ENCODE measurements around the gene CEACAM19. TPM values are rescaled to one million over a fixed set of nuclear protein-coding genes. Genes with fewer than 3 reads are reported as not detected.
"Not testable (repeated sequence)": the region's sequence is repeated elsewhere in the genome, so short reads cannot be mapped to it uniquely, and the experiment has no call there.

CEACAM19 gene
- total RNA-seq, 1 experiment from 2014 or later: 3.5 TPM

GRCh38 chr19:44628793-44629192 lies 42.5 kb upstream of the CEACAM19 start:
- no peaks in the 10 kb centered on the region; the same call in 1 of the 2 replicates for H3K27me3 Mint-ChIP-seq (ENCODE audit: low read depth)
- Histone ChIP-seq H3K79me2 (ENCODE audit: insufficient read depth, low read length) (no peaks in the 10 kb centered on the region), H3K27ac (ENCODE audit: insufficient read length, low read depth, low read length) (no peak overlapping the region), H4K5ac (ENCODE audit: insufficient read length, low read depth, low read length) (no peak overlapping the region), H4K8ac (replicated peaks; ENCODE audit: insufficient read length, low read depth, low read length) (no peak overlapping the region), H4K91ac (ENCODE audit: insufficient read length, low read depth, low read length) (no peak overlapping the region), H3K4me2 (ENCODE audit: insufficient read depth, insufficient read length, low read length) (no peak overlapping the region), H3K79me1 (ENCODE audit: insufficient read depth, low read depth, low read length, poor library complexity, severe bottlenecking) (no peaks in the 10 kb centered on the region), H2BK5ac (ENCODE audit: insufficient read length, low read length) (no peak overlapping the region), H3K27me3 (ENCODE audit: insufficient read depth, low read length) (no peaks in the 10 kb centered on the region), H2BK15ac (ENCODE audit: low read depth, low read length) (no peak overlapping the region), H3K23ac (ENCODE audit: insufficient read length, low read depth, low read length) (no peak overlapping the region), H3K18ac (ENCODE audit: insufficient read length, low read depth, low read length) (no peak overlapping the region), H3K4me1 (ENCODE audit: insufficient read depth, low read length) (no peaks in the 10 kb centered on the region; the same call in 1 of the 2 replicates), H2BK20ac (ENCODE audit: low read depth, low read length, poor library complexity, severe bottlenecking) (no peak overlapping the region), H3K9me3 (ENCODE audit: control insufficient read depth, low read depth, low read length) (no peaks in the 10 kb centered on the region), H2AFZ (ENCODE audit: low read length) (no peak overlapping the region), H3K56ac (ENCODE audit: insufficient read length, low read depth, low read length) (no peak overlapping the region), H3K23me2 (ENCODE audit: insufficient read length, low read depth, low read length, poor library complexity, severe bottlenecking) (no peaks in the 10 kb centered on the region), H2AK5ac (ENCODE audit: insufficient read length, low read length) (no peak overlapping the region), H3K4ac (ENCODE audit: low read depth, low read length) (no peak overlapping the region), H3K14ac (ENCODE audit: insufficient read depth, low read length) (no peak overlapping the region; the same call in 1 of the 2 replicates), H3K9ac (ENCODE audit: extremely low read depth, insufficient read length, low read length) (no peak overlapping the region), H2BK120ac (ENCODE audit: low read depth, low read length, poor library complexity, severe bottlenecking) (no peak overlapping the region), H3T11ph (ENCODE audit: low read length) (no peak overlapping the region), H2BK12ac (ENCODE audit: insufficient read length, low read depth, low read length) (no peak overlapping the region), H4K20me1 (ENCODE audit: control insufficient read depth, insufficient read depth, insufficient read length) (no peaks in the 10 kb centered on the region)
- H3K4me3 Mint-ChIP-seq: no peak overlapping the region; a peak in 1 of 5 replicates
- no peak for TF ChIP-seq CTCF (conservative IDR thresholded peaks at IDR 0.05)
- whole genome bisulfite sequencing (ENCODE audit: extremely low coverage, insufficient read length, low lambda C conversion rate): no CpG with 5 or more reads among the region's 3 CpGs
- H3K9me3 Mint-ChIP-seq: no peaks in the 10 kb centered on the region
- peaks cover 19 to 25% of the 10 kb centered on the region in 2 experiments for H3K4me1 Mint-ChIP-seq
- no peak for DNase-seq
- H3K27ac Mint-ChIP-seq: no peak overlapping the region
- peaks cover 0 to 6% (median 0%) of the 10 kb centered on the region in 3 experiments; a peak in 2 of 7 replicates for H3K36me3 Mint-ChIP-seq (ENCODE audit: insufficient read depth in 1 of 3, low read depth in 3 of 3)

GRCh38 chr19:44631611-44632010 lies 39.7 kb upstream of the CEACAM19 start:
- not testable (repeated sequence) for H3K23me2 ChIP-seq (ENCODE audit: insufficient read length, low read depth, low read length, poor library complexity, severe bottlenecking)

More at GRCh38 chr19:44631611-44632010, 39.7 kb upstream of the CEACAM19 start:
- H2BK12ac ChIP-seq (ENCODE audit: insufficient read length, low read depth, low read length); H3K18ac ChIP-seq (ENCODE audit: insufficient read length, low read depth, low read length); H2BK5ac ChIP-seq (ENCODE audit: insufficient read length, low read length); H3K4me1 ChIP-seq (ENCODE audit: insufficient read depth, low read length); H3K4ac ChIP-seq (ENCODE audit: low read depth, low read length); H3K79me2 ChIP-seq (ENCODE audit: insufficient read depth, low read length); H3K27ac ChIP-seq (ENCODE audit: insufficient read length, low read depth, low read length); H3T11ph ChIP-seq (ENCODE audit: low read length); H2BK20ac ChIP-seq (ENCODE audit: low read depth, low read length, poor library complexity, severe bottlenecking); DNase-seq; H3K27me3 Mint-ChIP-seq (ENCODE audit: low read depth); H3K9ac ChIP-seq (ENCODE audit: extremely low read depth, insufficient read length, low read length); H2AK5ac ChIP-seq (ENCODE audit: insufficient read length, low read length); H3K56ac ChIP-seq (ENCODE audit: insufficient read length, low read depth, low read length); H3K9me3 Mint-ChIP-seq; H3K4me3 Mint-ChIP-seq; H3K79me1 ChIP-seq (ENCODE audit: insufficient read depth, low read depth, low read length, poor library complexity, severe bottlenecking); H3K23ac ChIP-seq (ENCODE audit: insufficient read length, low read depth, low read length); H3K9me3 ChIP-seq (ENCODE audit: control insufficient read depth, low read depth, low read length); H2BK120ac ChIP-seq (ENCODE audit: low read depth, low read length, poor library complexity, severe bottlenecking); H4K8ac ChIP-seq (replicated peaks; ENCODE audit: insufficient read length, low read depth, low read length); H4K91ac ChIP-seq (ENCODE audit: insufficient read length, low read depth, low read length); H3K14ac ChIP-seq (ENCODE audit: insufficient read depth, low read length); H3K27ac Mint-ChIP-seq; H4K20me1 ChIP-seq (ENCODE audit: control insufficient read depth, insufficient read depth, insufficient read length); H4K5ac ChIP-seq (ENCODE audit: insufficient read length, low read depth, low read length); H3K4me2 ChIP-seq (ENCODE audit: insufficient read depth, insufficient read length, low read length); H2AFZ ChIP-seq (ENCODE audit: low read length); H3K27me3 ChIP-seq (ENCODE audit: insufficient read depth, low read length); H2BK15ac ChIP-seq (ENCODE audit: low read depth, low read length): not testable (repeated sequence)
- Mint-ChIP-seq H3K36me3 (ENCODE audit: insufficient read depth in 1 of 3, low read depth in 3 of 3) (peaks cover 0 to 12% (median 7%) of the 10 kb centered on the region in 3 experiments; a peak in 4 of 7 replicates), H3K4me1 (peaks cover 41 to 42% of the 10 kb centered on the region in 2 experiments)
- WGBS (ENCODE audit: extremely low coverage, insufficient read length, low lambda C conversion rate): no CpG with 5 or more reads among the region's 8 CpGs
